Gastrocnemius medialis (tissue), 4 donors: ENCODE data around the gene PSME3IP1. TPM values are rescaled to one million over a fixed set of nuclear protein-coding genes. Genes with fewer than 3 reads are reported as not detected.

Source experiments
- ATAC-seq, 2 donors: fragments of 150-250 bp; one replicate each; pipeline ENCODE4 v1.9.1; 2016
- DNase-seq, 2 donors: peaks; one replicate each; pipeline ENCODE4 v3.0.0-alpha.2; 2019
- H3K27ac ChIP-seq, 4 donors: fragments of 200-600 bp; sonication (generic); 1 replicate in 1 of 4; 2 replicates in 3 of 4; pipeline ENCODE4 v1.5.1; 2016 to 2018; ENCODE audit warnings: mild to moderate bottlenecking in 2 of 4, moderate library complexity in 1 of 4
- H3K27me3 ChIP-seq, 3 donors: fragments of 200-600 bp; sonication (generic) in 2 of 3; 1 replicate in 1 of 3; 2 replicates in 2 of 3; pipeline versions ENCODE4 v1.5.1 to v1.6.0; 2016 to 2019; ENCODE audit warnings: mild to moderate bottlenecking in 1 of 3, moderate library complexity in 1 of 3
- H3K36me3 ChIP-seq, 2 donors: fragments of 200-600 bp; sonication (generic) in 1 of 2; one replicate each; pipeline ENCODE4 v1.5.1; 2017 to 2018
- H3K4me1 ChIP-seq, 2 donors: fragments of 200-600 bp; sonication (generic) in 1 of 2; one replicate each; pipeline ENCODE4 v1.5.1; 2016 to 2017; ENCODE audit warnings: mild to moderate bottlenecking in 2 of 2
- H3K4me3 ChIP-seq, 4 donors: fragments of 200-600 bp; sonication (generic) in 3 of 4; 1 replicate in 1 of 4; 2 replicates in 3 of 4; pipeline ENCODE4 v1.5.1; 2016 to 2019; ENCODE audit warnings: mild to moderate bottlenecking in 2 of 4
- H3K9me3 ChIP-seq, 3 donors: fragments of 200-600 bp; sonication (generic) in 2 of 3; 1 replicate in 1 of 3; 2 replicates in 2 of 3; pipeline ENCODE4 v1.5.1; 2016 to 2019
- CTCF ChIP-seq, 5 experiments: fragments of 450-650 bp in 3 of 5; fragments of 200-600 bp in 2 of 5; sonication (generic) in 2 of 5; IDR thresholded peaks in 4 of 5; conservative IDR thresholded peaks in 1 of 5; 1 replicate in 4 of 5; 2 replicates in 1 of 5; pipeline ENCODE4 v1.5.1; 2016 to 2019; ENCODE audit warnings: antibody characterized with exemption in 5 of 5, mild to moderate bottlenecking in 3 of 5, moderate library complexity in 3 of 5
- POLR2A ChIP-seq, 2 donors: fragments of 450-650 bp; IDR thresholded peaks; one replicate each; pipeline ENCODE4 v1.6.1; 2017; ENCODE audit warnings: antibody characterized with exemption in 2 of 2, mild to moderate bottlenecking in 2 of 2, moderate library complexity in 2 of 2
- in situ Hi-C, 4 donors: fragments of 200-750 bp; cut with MboI; loops; one replicate each; pipeline versions ENCODE4 v1.15.0 to v1.8.0; 2017; ENCODE audit warnings: low sequenced_read_pairs in 4 of 4
- intact Hi-C: fragments of 100-400 bp; cut with DNase I; formaldehyde crosslinking; loops from one replicate; pipeline ENCODE4 v1.15.1; 2023; ENCODE audit warnings: low total_unique reads
- total RNA-seq, 4 donors: library from RNA; depleted of rRNA; stranded (reverse); fragments of >200 nt; gene quantifications; one replicate each; pipeline versions ENCODE4 v1.1.0 to v1.2.3, GENCODE V29; 2016

PSME3IP1 gene
- total RNA-seq, 4 donors from 2014 or later, result 43.8 to 57.6 (median 53.4) TPM

- no peak for TF ChIP-seq CTCF (IDR thresholded peaks at IDR 0.05 in 4 of 5, conservative IDR thresholded peaks at IDR 0.05 in 1 of 5)
- TF ChIP-seq POLR2A (IDR thresholded peaks at IDR 0.05), result no peak
- Histone ChIP-seq H3K9me3 (no peaks in the 10 kb centered on the region), H3K4me3 (no peak overlapping the region), H3K4me1 (no peaks in the 10 kb centered on the region), H3K27me3 (no peaks in the 10 kb centered on the region), H3K27ac (no peak overlapping the region), H3K36me3 (peaks cover 3 to 96% of the 10 kb centered on the region in 2 donors)
- intact Hi-C loops (no loop called here), in situ Hi-C loops (no loop called here)
- DNase-seq (no peak), ATAC-seq (no peak)
Observed at GRCh38 chr16:57225978-57226377, 40.1 kb upstream of the PSME3IP1 start.

- no peak for ATAC-seq
- TF ChIP-seq POLR2A (IDR thresholded peaks at IDR 0.05) (no peak), CTCF (IDR thresholded peaks at IDR 0.05 in 4 of 5, conservative IDR thresholded peaks at IDR 0.05 in 1 of 5) (no peak)
- no peaks in the 10 kb centered on the region for H3K27me3 ChIP-seq
- H3K9me3 ChIP-seq, result no peaks in the 10 kb centered on the region
- in situ Hi-C loops, result no loop called here
- DNase-seq, result no peak
- peaks cover 3 to 94% of the 10 kb centered on the region in 2 donors for H3K36me3 ChIP-seq
- no peaks in the 10 kb centered on the region for H3K4me1 ChIP-seq
- no peak overlapping the region for H3K4me3 ChIP-seq
- H3K27ac ChIP-seq, result no peak overlapping the region
- intact Hi-C loops, result no loop called here
Observed at GRCh38 chr16:57224651-57225335, 39.0 kb upstream of the PSME3IP1 start.

GRCh38 chr16:57223057-57223456, 37.2 kb upstream of the PSME3IP1 start:
- H3K4me3 ChIP-seq, result no peak overlapping the region
- TF ChIP-seq CTCF (IDR thresholded peaks at IDR 0.05 in 4 of 5, conservative IDR thresholded peaks at IDR 0.05 in 1 of 5) (no peak), POLR2A (IDR thresholded peaks at IDR 0.05) (no peak)
- no peaks in the 10 kb centered on the region for H3K4me1 ChIP-seq
- no peak for DNase-seq
- intact Hi-C loops, result no loop called here
- no peak for ATAC-seq
- H3K27ac ChIP-seq, result no peak overlapping the region
- in situ Hi-C loops, result no loop called here
- peaks cover 3 to 94% of the 10 kb centered on the region in 2 donors for H3K36me3 ChIP-seq
- no peaks in the 10 kb centered on the region for H3K9me3 ChIP-seq
- H3K27me3 ChIP-seq, result no peaks in the 10 kb centered on the region

- no peak for TF ChIP-seq POLR2A (IDR thresholded peaks at IDR 0.05)
- no peak for TF ChIP-seq CTCF (IDR thresholded peaks at IDR 0.05 in 4 of 5, conservative IDR thresholded peaks at IDR 0.05 in 1 of 5)
- Histone ChIP-seq H3K4me3 (no peak overlapping the region), H3K36me3 (peaks cover 10 to 96% of the 10 kb centered on the region in 2 donors), H3K9me3 (peaks cover 0 to 15% (median 5%) of the 10 kb centered on the region in 3 donors), H3K27ac (no peak overlapping the region), H3K27me3 (no peaks in the 10 kb centered on the region), H3K4me1 (no peaks in the 10 kb centered on the region)
- DNase-seq (no peak), ATAC-seq (no peak)
- in situ Hi-C loops, result no loop called here
- intact Hi-C loops, result no loop called here
Observed at GRCh38 chr16:57216968-57217367, 31.1 kb upstream of the PSME3IP1 start.

- H3K9me3 ChIP-seq, result peaks cover 0 to 15% (median 5%) of the 10 kb centered on the region in 3 donors
- intact Hi-C loops, result no loop called here
- no peak overlapping the region for H3K27ac ChIP-seq
- H3K27me3 ChIP-seq, result no peaks in the 10 kb centered on the region
- ATAC-seq (no peak), DNase-seq (no peak)
- no peak for TF ChIP-seq CTCF (IDR thresholded peaks at IDR 0.05 in 4 of 5, conservative IDR thresholded peaks at IDR 0.05 in 1 of 5)
- TF ChIP-seq POLR2A (IDR thresholded peaks at IDR 0.05), result no peak
- H3K4me3 ChIP-seq, result no peak overlapping the region
- no peaks in the 10 kb centered on the region for H3K4me1 ChIP-seq
- peaks cover 10 to 96% of the 10 kb centered on the region in 2 donors for H3K36me3 ChIP-seq
- in situ Hi-C loops, result no loop called here
Observed at GRCh38 chr16:57213462-57213861, 27.6 kb upstream of the PSME3IP1 start.
